Measurements from ENCODE around the gene SLC25A29.
"Not testable (repeated sequence)": the region's sequence is repeated elsewhere in the genome, so short reads cannot be mapped to it uniquely, and the experiment has no call there.

SLC25A29 gene

GRCh38 chr14:100312110-100312876, 6.0 kb upstream of the SLC25A29 start:
- DNase-seq (ENCODE audit: low spot score), result not testable (repeated sequence)

- DNase-seq (ENCODE audit: low spot score), result no peak
These were observed 2.9 kb upstream of the SLC25A29 start for GRCh38 chr14:100309028-100309737.

GRCh38 chr14:100308427-100308792, 2.2 kb upstream of the SLC25A29 start:
- not testable (repeated sequence) for DNase-seq (ENCODE audit: low spot score)

- no peak for DNase-seq (ENCODE audit: low spot score)
These were observed 1.7 kb upstream of the SLC25A29 start for GRCh38 chr14:100307766-100308426.

DNA sequence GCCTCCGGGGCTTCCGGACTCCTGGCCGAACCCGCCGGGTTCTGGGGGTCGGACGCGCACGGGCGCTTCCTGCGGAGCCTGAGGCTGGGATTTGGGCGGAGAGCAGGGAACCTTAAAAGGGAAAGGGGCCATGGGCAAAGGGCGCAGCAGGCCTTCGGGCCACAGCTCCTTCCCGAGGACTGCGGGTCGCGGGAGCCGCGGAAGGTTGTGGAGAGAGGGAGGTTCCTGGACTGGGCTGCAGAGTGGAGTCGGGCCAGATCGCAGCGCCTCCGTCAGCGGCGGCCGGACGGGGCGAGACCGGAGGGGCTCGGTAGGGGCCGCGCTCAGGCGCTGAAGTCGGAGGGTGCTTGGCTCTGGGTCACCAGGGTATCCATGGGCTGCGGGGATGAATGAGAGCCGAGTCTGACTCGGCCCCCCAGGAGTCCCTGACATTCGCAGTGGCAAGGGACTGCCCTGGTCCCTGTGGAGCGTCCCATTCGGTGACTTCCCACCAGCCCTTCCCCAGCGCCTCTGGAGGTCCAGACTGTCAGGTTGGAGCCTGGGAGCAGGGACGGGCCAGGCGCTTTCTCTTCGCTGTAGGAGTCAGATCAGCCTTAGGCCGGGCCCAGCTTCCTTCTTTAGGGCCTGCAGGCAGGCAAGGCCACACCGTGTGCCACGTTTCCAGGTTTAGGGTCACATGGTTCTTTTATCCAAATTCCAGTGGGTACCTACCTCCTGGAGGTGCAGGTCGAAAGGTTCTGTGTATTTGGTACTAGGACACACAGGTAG, 938 bp upstream of the SLC25A29 start:
- DNase-seq (ENCODE audit: low spot score), result peak; percentile 52

- DNase-seq (ENCODE audit: low spot score), result peak; percentile 45
These were observed 732 bp downstream of the SLC25A29 start for GRCh38 chr14:100305324-100306100.

- peak; percentile 73 for DNase-seq (ENCODE audit: low spot score)
These were observed 1.4 kb downstream of the SLC25A29 start for GRCh38 chr14:100304825-100305323.

DNA sequence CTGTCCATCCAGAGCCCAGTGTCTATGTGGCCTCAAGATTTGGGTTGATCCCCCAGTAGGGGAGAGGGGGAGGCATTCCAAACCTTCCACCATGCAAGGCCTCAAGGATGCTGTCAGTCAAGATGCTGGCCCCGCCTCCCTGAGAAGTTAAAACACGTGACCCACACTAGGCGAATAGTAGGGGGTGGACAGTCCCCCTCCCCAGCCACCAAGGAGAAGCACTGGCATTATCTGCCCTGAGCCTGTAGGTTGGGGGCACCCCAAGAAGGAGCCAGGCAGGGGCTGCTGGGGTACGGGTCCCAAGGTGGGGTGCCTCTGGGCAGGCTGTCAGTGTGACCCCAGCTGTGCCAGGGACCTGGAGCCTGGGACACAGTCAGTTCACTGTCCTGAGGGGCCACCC, 2.3 kb downstream of the SLC25A29 start:
- no peak for DNase-seq (ENCODE audit: low spot score)

- DNase-seq (ENCODE audit: low spot score), result no peak
These were observed 3.1 kb downstream of the SLC25A29 start for GRCh38 chr14:100303179-100303578.

- DNase-seq (ENCODE audit: low spot score), result no peak
These were observed 3.6 kb downstream of the SLC25A29 start for GRCh38 chr14:100302616-100303015.

DNA sequence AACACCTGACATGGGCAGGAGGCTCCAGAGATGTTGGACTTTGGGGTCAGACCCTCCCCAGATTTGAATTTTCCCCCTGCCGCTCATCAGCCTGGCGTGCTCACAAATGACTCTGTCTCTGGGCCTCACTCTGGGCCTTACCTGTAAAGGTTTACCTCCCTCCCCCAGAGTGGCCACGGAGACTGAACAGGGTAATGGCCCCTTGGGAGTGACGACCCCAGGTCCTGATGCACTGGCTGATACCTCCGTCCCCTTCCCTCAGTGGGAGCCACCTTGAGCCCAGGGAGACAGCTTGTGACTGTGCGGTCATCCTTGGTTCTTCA, 7.0 kb downstream of the SLC25A29 start:
- no peak for DNase-seq (ENCODE audit: low spot score)

DNA sequence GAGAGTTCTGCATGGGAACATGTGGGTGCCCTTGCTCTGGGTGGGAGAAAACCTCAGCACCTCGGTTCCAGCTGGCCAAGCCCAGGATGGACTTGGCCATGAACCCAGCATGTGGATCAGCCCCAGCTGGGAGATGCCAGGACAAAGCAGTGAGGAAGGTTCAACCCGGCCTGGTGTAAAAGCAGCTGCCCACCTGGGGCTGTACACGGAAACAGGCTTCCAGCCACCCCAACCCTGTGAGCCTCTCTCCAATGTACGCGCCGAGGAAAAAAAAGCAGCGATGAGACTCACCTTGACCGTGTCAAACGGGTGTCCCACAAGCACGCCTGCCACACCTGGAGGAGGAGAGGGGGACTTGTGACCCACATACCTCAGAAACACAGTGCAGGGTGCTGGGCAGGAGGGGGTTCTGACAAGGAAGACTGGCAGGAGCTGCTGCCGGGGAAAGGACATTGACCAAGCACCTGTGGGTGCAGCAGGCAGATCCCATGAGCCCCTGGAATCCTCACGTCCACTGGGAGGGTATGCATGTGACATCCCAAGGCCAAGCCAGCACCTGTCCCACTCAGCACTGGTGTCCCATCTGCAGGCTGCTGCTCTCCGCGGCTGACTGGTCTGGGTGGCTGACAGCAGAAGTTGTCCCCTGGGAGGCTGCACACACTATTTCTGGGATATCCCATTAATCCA, 7.5 kb downstream of the SLC25A29 start:
- no peak for DNase-seq (ENCODE audit: low spot score)

GRCh38 chr14:100297320-100298300, 8.6 kb downstream of the SLC25A29 start:
- no peak for DNase-seq (ENCODE audit: low spot score)

DNA sequence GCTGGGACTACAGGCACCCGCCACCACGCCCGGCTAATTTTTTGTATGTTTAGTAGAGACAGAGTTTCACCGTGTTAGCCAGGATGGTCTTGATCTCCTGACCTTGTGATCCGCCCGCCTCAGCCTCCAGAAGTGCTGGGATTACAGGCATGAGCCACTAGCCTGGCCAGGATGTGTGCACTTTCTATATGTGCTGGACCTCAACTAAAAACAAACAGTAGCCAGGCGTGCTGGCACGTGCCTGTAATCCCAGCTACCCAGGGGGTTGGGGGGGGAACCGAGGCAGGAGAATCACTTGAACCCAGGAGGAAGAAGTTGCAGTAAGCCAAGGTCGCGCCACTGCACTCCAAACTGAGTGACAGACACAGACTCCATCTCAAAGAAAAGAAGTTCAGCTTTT, 9.5 kb downstream of the SLC25A29 start:
- DNase-seq (ENCODE audit: low spot score), result not testable (repeated sequence)

- DNase-seq (ENCODE audit: low spot score), result no peak
These were observed 10.1 kb downstream of the SLC25A29 start for GRCh38 chr14:100296106-100296651.

GRCh38 chr14:100295376-100296105, 10.7 kb downstream of the SLC25A29 start:
- no peak for DNase-seq (ENCODE audit: low spot score)

- DNase-seq (ENCODE audit: low spot score), result no peak
These were observed 11.3 kb downstream of the SLC25A29 start for GRCh38 chr14:100294963-100295330.

GRCh38 chr14:100294213-100294962, 11.9 kb downstream of the SLC25A29 start:
- DNase-seq (ENCODE audit: low spot score), result no peak

All from iPS-NIHi11 (cell line).